Lower lobe of right lung (tissue), 2 donors: ENCODE data around the gene MYOM1. TPM values are rescaled to one million over a fixed set of nuclear protein-coding genes. Genes with fewer than 3 reads are reported as not detected.

Experiments
- ATAC-seq, 2 donors: fragments of 200-7000 bp; cut with Tn5 transposase; one replicate each; pipeline ENCODE4 v1.9.1; 2020 to 2022; ENCODE audit warnings: mild to moderate bottlenecking in 2 of 2, moderate library complexity in 2 of 2
- DNase-seq: peaks from one replicate; pipeline ENCODE4 v3.0.0-alpha.2; 2020
- H3K27ac ChIP-seq: fragments of 200-600 bp; one replicate; pipeline ENCODE4 v1.8.0; 2022
- H3K27me3 ChIP-seq: fragments of 200-600 bp; one replicate; pipeline ENCODE4 v1.8.0; 2022; ENCODE audit warnings: low read depth
- H3K36me3 ChIP-seq: fragments of 200-600 bp; one replicate; pipeline ENCODE4 v1.8.0; 2022; ENCODE audit warnings: mild to moderate bottlenecking
- H3K4me1 ChIP-seq: fragments of 200-600 bp; one replicate; pipeline ENCODE4 v1.8.0; 2022
- H3K4me3 ChIP-seq: fragments of 200-600 bp; one replicate; pipeline ENCODE4 v1.8.0; 2022; ENCODE audit warnings: mild to moderate bottlenecking
- H3K9me3 ChIP-seq: fragments of 200-600 bp; one replicate; pipeline ENCODE4 v1.8.0; 2022
- CTCF ChIP-seq: fragments of 200-600 bp; IDR thresholded peaks from one replicate; pipeline ENCODE4 v1.8.0; 2022; ENCODE audit warnings: antibody characterized with exemption, mild to moderate bottlenecking
- intact Hi-C: fragments of 100-400 bp; cut with DNase I; formaldehyde crosslinking; loops from one replicate; pipeline ENCODE4 v1.11.0; 2022
- total RNA-seq: library from RNA; stranded (reverse); fragmentation: NEBNext Ultra II Directional; extraction: Animal tissue kit (Norgen Biotek cat#: 25700); gene quantifications from one replicate; pipeline ENCODE4 v1.2.1, GENCODE V29; 2021
- donor health status: DM: no; HTN: yes; CAD: no; lungs with severe emphysema.

MYOM1 gene
- total RNA-seq, 1 donor from 2014 or later: 5.0 TPM

DNA sequence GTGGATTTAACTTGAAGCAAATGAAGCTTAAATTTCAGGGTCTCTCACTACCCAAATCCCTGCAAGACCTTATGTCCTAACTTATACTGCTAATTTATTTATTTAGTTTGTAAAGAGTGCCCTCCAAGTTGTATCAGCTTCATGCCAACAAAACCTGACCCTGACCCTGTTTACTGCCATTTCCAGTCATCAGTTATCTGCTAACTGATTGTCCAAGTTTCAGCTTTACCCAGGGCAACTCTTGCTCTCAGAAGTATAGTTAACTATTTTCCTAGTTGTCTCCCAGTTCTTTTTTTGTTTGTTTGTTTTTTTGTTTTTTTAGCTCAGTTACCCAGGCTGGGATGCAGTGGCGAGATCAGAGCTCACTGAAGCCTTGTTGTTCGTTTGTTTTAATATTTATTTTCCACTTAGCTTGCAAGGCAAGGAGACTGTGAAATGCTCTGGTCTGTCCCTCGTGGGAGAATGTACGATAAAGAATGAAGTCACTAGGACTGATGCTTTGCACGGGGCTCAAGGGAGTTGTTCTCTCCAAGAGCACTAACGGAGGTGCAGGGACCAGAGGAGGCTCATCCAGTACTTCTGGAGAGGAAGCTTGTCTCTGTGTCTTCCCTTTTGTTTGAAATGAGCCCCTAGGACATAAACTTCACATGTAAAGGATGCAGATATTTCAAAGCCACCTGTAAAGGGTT is 35.3 kb downstream of the MYOM1 start:
- ATAC-seq: no peak
- no peak for TF ChIP-seq CTCF
- Histone ChIP-seq H3K4me1 (no peaks in the 10 kb centered on the region), H3K27ac (no peak overlapping the region), H3K27me3 (no peaks in the 10 kb centered on the region), H3K36me3 (no peaks in the 10 kb centered on the region), H3K4me3 (no peak overlapping the region), H3K9me3 (no peaks in the 10 kb centered on the region)
- no peak for DNase-seq
- intact Hi-C loops: no loop called here

DNA sequence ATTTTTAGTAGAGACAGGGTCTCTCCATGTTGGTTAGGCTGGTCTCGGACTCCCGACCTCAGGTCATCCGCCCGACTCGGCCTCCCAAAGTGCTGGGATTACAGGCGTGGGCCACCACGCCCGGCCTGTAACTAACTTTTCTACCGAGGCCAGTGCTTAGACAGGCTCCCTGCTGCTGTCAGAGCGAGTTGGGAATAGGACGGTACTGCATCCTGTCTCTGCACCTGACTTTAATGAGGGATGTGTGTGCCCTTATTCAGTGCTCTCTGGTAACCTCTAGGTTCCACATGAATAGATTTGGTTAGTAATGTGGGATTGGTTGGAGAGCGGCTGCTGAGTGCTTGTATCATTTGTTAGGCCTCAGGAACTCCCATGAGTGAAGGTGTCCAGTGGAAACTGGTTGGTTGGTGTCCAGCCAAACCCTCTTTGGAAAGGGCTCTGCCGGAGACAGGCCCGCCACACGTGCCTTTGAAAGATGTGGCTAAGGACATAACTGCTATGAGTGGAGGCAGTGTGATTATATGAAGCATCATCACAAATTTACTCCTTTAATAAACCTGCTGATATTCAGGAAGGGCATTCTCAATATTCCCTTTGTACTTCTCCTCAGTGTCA is 36.6 kb downstream of the MYOM1 start:
- no peak overlapping the region for H3K4me3 ChIP-seq
- no peaks in the 10 kb centered on the region for H3K4me1 ChIP-seq
- H3K27ac ChIP-seq: no peak overlapping the region
- ATAC-seq: no peak
- H3K27me3 ChIP-seq: no peaks in the 10 kb centered on the region
- no peaks in the 10 kb centered on the region for H3K9me3 ChIP-seq
- intact Hi-C loops: no loop called here
- TF ChIP-seq CTCF: no peak
- DNase-seq: no peak
- no peaks in the 10 kb centered on the region for H3K36me3 ChIP-seq

- H3K9me3 ChIP-seq: no peaks in the 10 kb centered on the region
- ATAC-seq: no peak
- intact Hi-C loops: no loop called here
- H3K27ac ChIP-seq: no peak overlapping the region
- no peaks in the 10 kb centered on the region for H3K36me3 ChIP-seq
- no peak for DNase-seq
- no peak overlapping the region for H3K4me3 ChIP-seq
- no peaks in the 10 kb centered on the region for H3K4me1 ChIP-seq
- no peaks in the 10 kb centered on the region for H3K27me3 ChIP-seq
- TF ChIP-seq CTCF: no peak
Measured at GRCh38 chr18:3180325-3180724, 39.4 kb downstream of the MYOM1 start.

DNA sequence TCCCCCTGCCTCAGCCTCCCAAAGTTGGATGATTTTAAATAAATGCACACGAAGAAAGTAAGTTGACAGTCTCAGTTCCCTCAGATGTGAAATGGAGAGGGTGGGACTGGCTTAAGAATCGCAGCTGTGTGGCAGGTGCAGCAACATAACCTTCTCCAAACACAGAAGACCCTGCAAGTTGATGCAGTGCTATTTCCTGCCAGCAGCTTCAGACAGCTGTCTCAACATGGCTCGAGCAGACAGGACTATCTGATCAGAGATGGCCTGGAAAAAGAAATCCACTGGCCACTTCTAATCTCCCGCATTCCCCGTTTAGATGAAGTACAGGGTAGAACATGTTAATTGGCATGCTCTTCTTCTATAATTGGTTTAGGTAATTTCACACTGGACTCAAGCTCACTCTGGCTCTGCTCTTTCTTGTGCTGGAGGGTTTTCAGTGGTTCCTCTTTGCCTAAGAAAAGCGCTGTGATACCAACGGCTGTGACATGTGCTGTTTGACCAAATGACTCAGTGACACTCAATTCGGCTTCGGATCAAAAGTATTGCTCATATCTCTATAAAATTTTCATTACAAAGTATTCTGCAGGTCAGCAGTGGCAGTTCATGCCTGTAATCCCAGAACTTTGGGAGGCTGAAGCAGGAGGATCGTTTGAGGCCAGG is 40.2 kb downstream of the MYOM1 start:
- intact Hi-C loops: no loop called here
- H3K9me3 ChIP-seq: no peaks in the 10 kb centered on the region

More for the DNA sequence above, 40.2 kb downstream of the MYOM1 start:
- Histone ChIP-seq H3K4me1 (peaks cover 3% of the 10 kb centered on the region), H3K27ac (no peak overlapping the region), H3K27me3 (no peaks in the 10 kb centered on the region), H3K4me3 (no peak overlapping the region), H3K36me3 (no peaks in the 10 kb centered on the region)
- no peak for DNase-seq
- TF ChIP-seq CTCF: no peak
- ATAC-seq: peak in 1 of 2 donors; percentile 33
